ENCODE measurements around the gene ATMIN. TPM values are rescaled to one million over a fixed set of nuclear protein-coding genes. Genes with fewer than 3 reads are reported as not detected.

Gene ATMIN
- total and polyA plus RNA-seq, 2 of the 13 experiments (the other 11 are each of a cell fraction or from before 2014, with no cell fraction given): 34.6 to 60.4 TPM

- TF ChIP-seq STAT6 (CRISPR knock-in tag; IDR thresholded peaks at IDR 0.05; ENCODE audit: borderline replicate concordance) (no peak), TCF12 (IDR thresholded peaks at IDR 0.05) (no peak), TCF12 (CRISPR knock-in tag; IDR thresholded peaks at IDR 0.05) (no peak), ZNF691 (CRISPR knock-in tag; IDR thresholded peaks at IDR 0.05; ENCODE audit: borderline replicate concordance, low read depth) (peak; percentile 12; the same call in 1 of the 2 replicates), SIX1 (CRISPR knock-in tag; IDR thresholded peaks at IDR 0.05; ENCODE audit: borderline replicate concordance) (no peak), CCDC6 (CRISPR knock-in tag; IDR thresholded peaks at IDR 0.05) (no peak), KLF16 (CRISPR knock-in tag; IDR thresholded peaks at IDR 0.05) (0 out of 4 replicates have a peak, but pooled peaks of 1 of the 2 experiments have one; percentile 46), MIER2 (CRISPR knock-in tag; IDR thresholded peaks at IDR 0.05) (peak; percentile 55; the same call in 1 of the 2 replicates), DMAP1 (CRISPR knock-in tag; IDR thresholded peaks at IDR 0.05) (peak; percentile 15; the same call in 1 of the 2 replicates), ZNF256 (CRISPR knock-in tag; conservative IDR thresholded peaks at IDR 0.05) (peak; percentile 65; the same call in 1 of the 2 replicates), ZNF484 (CRISPR knock-in tag; IDR thresholded peaks at IDR 0.05; ENCODE audit: borderline replicate concordance, low read depth) (0 out of 2 replicates have a peak, but pooled peaks have one; percentile 50), YEATS2 (CRISPR knock-in tag; IDR thresholded peaks at IDR 0.05; ENCODE audit: borderline replicate concordance) (peak; percentile 70; the same call in 1 of the 2 replicates), ZNF337 (CRISPR knock-in tag; IDR thresholded peaks at IDR 0.05; ENCODE audit: borderline replicate concordance, low read depth) (no peak), GZF1 (CRISPR knock-in tag; IDR thresholded peaks at IDR 0.05) (no peak), ZBTB25 (CRISPR knock-in tag; IDR thresholded peaks at IDR 0.05) (0 out of 2 replicates have a peak, but pooled peaks have one; percentile 1), ZNF232 (CRISPR knock-in tag; IDR thresholded peaks at IDR 0.05; ENCODE audit: borderline replicate concordance) (0 out of 2 replicates have a peak, but pooled peaks have one; percentile 48), ZNF224 (CRISPR knock-in tag; IDR thresholded peaks at IDR 0.05) (no peak), HIVEP1 (CRISPR knock-in tag; IDR thresholded peaks at IDR 0.05) (peak; percentile 19; the same call in 1 of the 2 replicates), ZNF644 (CRISPR knock-in tag; IDR thresholded peaks at IDR 0.05; ENCODE audit: low read depth) (peak; percentile 88; the same call in 1 of the 2 replicates), NCOA2 (CRISPR knock-in tag; IDR thresholded peaks at IDR 0.05) (no peak), HMGXB3 (CRISPR knock-in tag; IDR thresholded peaks at IDR 0.05; ENCODE audit: borderline replicate concordance) (0 out of 2 replicates have a peak, but pooled peaks have one; percentile 34), CHCHD3 (CRISPR knock-in tag; IDR thresholded peaks at IDR 0.05) (no peak)
These were observed 61.1 kb downstream of the ATMIN start (continued) for GRCh38 chr16:81096715-81097208.
